Common myeloid progenitor, CD34-positive (primary cell): ENCODE data around the gene TRIM46.

Source experiments
- CTCF ChIA-PET: fragments of 350-600 bp; sonication (Branson Sonifier 250); formaldehyde crosslinking; loops from one replicate; lab custom pipeline; 2021; ENCODE audit warnings: antibody characterized with exemption; lab: Charles Lee
- POLR2A ChIA-PET: fragments of 350-600 bp; sonication (Branson Sonifier 250); formaldehyde crosslinking; loops from one replicate; lab custom pipeline; 2021; ENCODE audit warnings: antibody characterized with exemption; lab: Charles Lee
- DNase-seq, 3 donors: peaks; one replicate each; pipeline versions ENCODE4 v3.0.0 to v3.0.0-alpha.2; 2013
- H3K27ac ChIP-seq, 2 experiments: 1 replicate in 1 of 2; 2 replicates in 1 of 2; pipeline ENCODE4 v1.7.0; 2013; ENCODE audit warnings: inconsistent platforms in 2 of 2, low read length in 2 of 2, mild to moderate bottlenecking in 2 of 2, low read depth in 1 of 2, moderate library complexity in 1 of 2; ENCODE audit not compliant: severe bottlenecking in 2 of 2, insufficient read depth in 1 of 2, poor library complexity in 1 of 2
- H3K27me3 ChIP-seq, 5 experiments: replicated peaks in 2 of 5; 1 replicate in 3 of 5; 2 replicates in 2 of 5; pipeline versions ENCODE4 v1.6.1 to v1.7.0; 2013; ENCODE audit warnings: low read length in 4 of 5, mild to moderate bottlenecking in 2 of 5, moderate library complexity in 2 of 5, inconsistent platforms in 1 of 5; ENCODE audit not compliant: insufficient read depth in 5 of 5, control insufficient read depth in 4 of 5
- H3K36me3 ChIP-seq, 4 experiments: 1 replicate in 2 of 4; 2 replicates in 2 of 4; pipeline versions ENCODE4 v1.6.1 to v1.7.0; 2013; ENCODE audit warnings: low read length in 3 of 4, control low read depth in 1 of 4, mild to moderate bottlenecking in 1 of 4; ENCODE audit not compliant: control insufficient read depth in 4 of 4, insufficient read depth in 4 of 4
- H3K4me1 ChIP-seq, 4 experiments: 1 replicate in 3 of 4; 2 replicates in 1 of 4; pipeline versions ENCODE4 v1.6.1 to v1.7.1; 2013; ENCODE audit warnings: low read length in 3 of 4, mild to moderate bottlenecking in 3 of 4, control low read depth in 1 of 4, inconsistent platforms in 1 of 4, moderate library complexity in 1 of 4; ENCODE audit not compliant: control insufficient read depth in 4 of 4, insufficient read depth in 4 of 4; ENCODE audit errors: control extremely low read depth in 1 of 4
- H3K4me3 ChIP-seq, 7 experiments: 1 replicate in 4 of 7; 2 replicates in 3 of 7; pipeline versions ENCODE4 v1.5.1 to v1.7.0; 2013; ENCODE audit warnings: mild to moderate bottlenecking in 7 of 7, low read length in 6 of 7, moderate library complexity in 6 of 7, inconsistent platforms in 2 of 7, low read depth in 2 of 7, control low read depth in 1 of 7; ENCODE audit not compliant: insufficient read depth in 4 of 7, control insufficient read depth in 1 of 7; ENCODE audit errors: extremely low read depth in 1 of 7
- H3K9me3 ChIP-seq, 5 experiments: 1 replicate in 4 of 5; 2 replicates in 1 of 5; pipeline versions ENCODE4 v1.6.1 to v1.7.1; 2013; ENCODE audit warnings: low read length in 4 of 5, mild to moderate bottlenecking in 2 of 5, inconsistent platforms in 1 of 5, low read depth in 1 of 5, moderate library complexity in 1 of 5; ENCODE audit not compliant: control insufficient read depth in 4 of 5, insufficient read depth in 2 of 5; ENCODE audit errors: control extremely low read depth in 1 of 5
- WGBS: methylation state at CpG from one replicate; pipeline ENCODE4 v1.1.5; 2013; ENCODE audit not compliant: insufficient coverage; 5-methylcytosine and 5-hydroxymethylcytosine counted together

TRIM46 gene

GRCh38 chr1:155131856-155132255 lies 41.8 kb upstream of the TRIM46 start:
- peaks cover 0 to 5% (median 0%) of the 10 kb centered on the region in 5 experiments for H3K27me3 ChIP-seq
- no peak overlapping the region for H3K27ac ChIP-seq
- H3K36me3 ChIP-seq, result peaks cover 0 to 31% (median 18%) of the 10 kb centered on the region in 4 experiments
- no peaks in the 10 kb centered on the region for H3K9me3 ChIP-seq
- 88% methylated on average over 1 of the region's 2 CpGs for WGBS
- ChIA-PET CTCF (interaction anchor here (0.8 to 8.6 kb wide), 6 partner anchors 11 to 43 kb away, joined by 3 to 52 read pairs (median 6); no protein-coding TSS in a partner anchor), POLR2A (no interaction called here)
- no peak overlapping the region for H3K4me3 ChIP-seq
- peaks cover 12 to 62% (median 60%) of the 10 kb centered on the region in 4 experiments for H3K4me1 ChIP-seq
- no peak for DNase-seq

GRCh38 chr1:155133799-155134281 lies 39.8 kb upstream of the TRIM46 start:
- CTCF ChIA-PET, result interaction anchor here (0.7 to 6.6 kb wide), 9 partner anchors 10 to 45 kb away, joined by 3 to 49 read pairs (median 8); partner anchors contain the start of genes KRTCAP2 and TRIM46
- no peak for DNase-seq
- no peaks in the 10 kb centered on the region for H3K27me3 ChIP-seq
- peaks cover 14 to 58% (median 53%) of the 10 kb centered on the region in 4 experiments for H3K4me1 ChIP-seq
- WGBS, result 97% methylated on average over 4 of the region's 7 CpGs
- peak overlapping the region in 1 of 2 experiments; percentile 20 for H3K27ac ChIP-seq
- no peak overlapping the region for H3K4me3 ChIP-seq
- H3K9me3 ChIP-seq, result no peaks in the 10 kb centered on the region
- peaks cover 3 to 38% (median 21%) of the 10 kb centered on the region in 4 experiments for H3K36me3 ChIP-seq
- POLR2A ChIA-PET, result no interaction called here

- ChIA-PET CTCF (interaction anchor here (0.7 to 6.6 kb wide), 11 partner anchors 10 to 49 kb away, joined by 3 to 49 read pairs (median 8); partner anchors contain the start of genes KRTCAP2 and TRIM46), POLR2A (interaction anchor here (1.2 kb wide), 1 partner anchor 16 kb away, joined by 3 read pairs; no protein-coding TSS in a partner anchor)
- H3K27ac ChIP-seq, result peak overlapping the region in 1 of 2 experiments; percentile 98
- 85% methylated on average over 1 of the region's 1 CpG for WGBS
- no peaks in the 10 kb centered on the region for H3K27me3 ChIP-seq
- no peak for DNase-seq
- no peak overlapping the region for H3K4me3 ChIP-seq
- peaks cover 3 to 41% (median 21%) of the 10 kb centered on the region in 4 experiments for H3K36me3 ChIP-seq
- H3K4me1 ChIP-seq, result peaks cover 14 to 55% (median 50%) of the 10 kb centered on the region in 4 experiments
- no peaks in the 10 kb centered on the region for H3K9me3 ChIP-seq
Measured at GRCh38 chr1:155134322-155134721, 39.3 kb upstream of the TRIM46 start.

GRCh38 chr1:155134880-155135414 lies 38.7 kb upstream of the TRIM46 start:
- no peak for DNase-seq
- Histone ChIP-seq H3K9me3 (no peaks in the 10 kb centered on the region), H3K36me3 (peaks cover 3 to 41% (median 21%) of the 10 kb centered on the region in 4 experiments), H3K27me3 (no peaks in the 10 kb centered on the region), H3K4me1 (peaks cover 17 to 54% (median 49%) of the 10 kb centered on the region in 4 experiments), H3K27ac (peak overlapping the region; percentile 97 to 98), H3K4me3 (peak overlapping the region; percentile 47 to 89 (median 76))
- WGBS, result 38% methylated on average over 18 of the region's 18 CpGs
- ChIA-PET CTCF (interaction anchor here (0.7 to 6.6 kb wide), 11 partner anchors 9 to 50 kb away, joined by 3 to 49 read pairs (median 8); partner anchors contain the start of genes KRTCAP2 and TRIM46), POLR2A (interaction anchor here (1.2 to 2.0 kb wide), 4 partner anchors 17 to 38 kb away, joined by 3 to 12 read pairs (median 4); partner anchors contain the start of gene KRTCAP2)

GRCh38 chr1:155135415-155136028 lies 38.1 kb upstream of the TRIM46 start, which contains the start of gene SLC50A1:
SLC50A1 (plus strand) TSS chr1:155135852; CDS start chr1:155135912, 60 bp downstream.
- WGBS, result under 1% methylated on average over 47 of the region's 52 CpGs

GRCh38 chr1:155136748-155137147 lies 36.9 kb upstream of the TRIM46 start:
- H3K27ac ChIP-seq, result peak overlapping the region; percentile 97 to 98
- 5% methylated on average over 6 of the region's 6 CpGs for WGBS
- CTCF ChIA-PET, result interaction anchor here (0.7 to 6.6 kb wide), 7 partner anchors 8 to 75 kb away, joined by 3 to 49 read pairs (median 4); no protein-coding TSS in a partner anchor
- H3K9me3 ChIP-seq, result no peaks in the 10 kb centered on the region
- peak overlapping the region; percentile 27 to 86 (median 76) for H3K4me3 ChIP-seq
- peaks cover 3 to 34% (median 16%) of the 10 kb centered on the region in 4 experiments for H3K36me3 ChIP-seq
- H3K27me3 ChIP-seq, result no peaks in the 10 kb centered on the region
- DNase-seq, result peak in 1 of 3 donors; percentile 27
- POLR2A ChIA-PET, result interaction anchor here (0.8 to 2.0 kb wide), 3 partner anchors 8 to 31 kb away, joined by 3 to 12 read pairs (median 3); no protein-coding TSS in a partner anchor
- peaks cover 11 to 49% (median 39%) of the 10 kb centered on the region in 4 experiments for H3K4me1 ChIP-seq

More at GRCh38 chr1:155135415-155136028, 38.1 kb upstream of the TRIM46 start, which contains the start of gene SLC50A1:
- H3K4me3 ChIP-seq, result peak within 1 kb of the TSS; percentile 47 to 89 (median 76)
- POLR2A ChIA-PET, result interaction anchor here (0.7 to 2.0 kb wide), 6 partner anchors 17 to 83 kb away, joined by 3 to 12 read pairs (median 4); partner anchors contain the start of gene KRTCAP2
- CTCF ChIA-PET, result interaction anchor here (1.7 to 6.6 kb wide), 8 partner anchors 9 to 50 kb away, joined by 5 to 49 read pairs (median 8); partner anchors contain the start of genes KRTCAP2 and TRIM46
- peak; percentile 95 to 96 (median 96) for DNase-seq
- H3K9me3 ChIP-seq, result no peaks in the 10 kb centered on the region
- peak within 1 kb of the TSS; percentile 97 to 98 for H3K27ac ChIP-seq
- peaks cover 16 to 51% (median 45%) of the 10 kb centered on the region in 4 experiments for H3K4me1 ChIP-seq
- no peaks in the 10 kb centered on the region for H3K27me3 ChIP-seq
- peaks cover 3 to 41% (median 21%) of the 10 kb centered on the region in 4 experiments for H3K36me3 ChIP-seq
